Spinal cord (tissue), 10 donors: ENCODE data around the gene SEMA4A. TPM values are rescaled to one million over a fixed set of nuclear protein-coding genes. Genes with fewer than 3 reads are reported as not detected.

Source experiments
- DNase-seq, 6 donors: peaks; one replicate each; pipeline versions ENCODE4 v3.0.0 to v3.0.0-alpha.2; 2013 to 2015; ENCODE audit warnings: low spot score in 6 of 6, low read depth in 4 of 6
- H3K27ac ChIP-seq: one replicate; pipeline ENCODE4 v1.5.1; 2013; ENCODE audit warnings: low read depth, low read length, control low read depth
- H3K27me3 ChIP-seq: one replicate; pipeline ENCODE4 v1.6.1; 2013; ENCODE audit warnings: low read length; ENCODE audit not compliant: control insufficient read depth, insufficient read depth
- H3K36me3 ChIP-seq: one replicate; pipeline ENCODE4 v1.6.1; 2013; ENCODE audit warnings: low read length; ENCODE audit not compliant: control insufficient read depth, insufficient read depth
- H3K4me1 ChIP-seq: one replicate; pipeline ENCODE4 v1.6.1; 2013; ENCODE audit warnings: low read length; ENCODE audit not compliant: control insufficient read depth, insufficient read depth
- H3K4me3 ChIP-seq: one replicate; pipeline ENCODE4 v1.5.1; 2013; ENCODE audit warnings: low read depth, low read length, control low read depth
- H3K9me3 ChIP-seq: one replicate; pipeline ENCODE4 v1.6.1; 2013; ENCODE audit warnings: low read length; ENCODE audit not compliant: control insufficient read depth, insufficient read depth
- WGBS: methylation state at CpG from one replicate; pipeline ENCODE4 v1.1.5; 2013; ENCODE audit warnings: missing lambda C conversion rate; ENCODE audit not compliant: insufficient coverage; 5-methylcytosine and 5-hydroxymethylcytosine counted together
- polyA plus RNA-seq, 2 donors: library from polyadenylated mRNA; unstranded; fragments of 120-200 nt; gene quantifications; one replicate each; pipeline ENCODE4 v1.2.1, GENCODE V29; 2013; ENCODE audit not compliant: insufficient read length in 2 of 2
- total RNA-seq, 2 donors: library from RNA; depleted of rRNA in 1 of 2; stranded (reverse); fragments of 120-200 nt in 1 of 2; fragments of >200 nt in 1 of 2; gene quantifications; one replicate each; pipeline versions ENCODE4 v1.2.3 to v1.2.4, GENCODE V29; 2013 to 2014
- donor health status: healthy.

Gene SEMA4A
- total and polyA plus RNA-seq, 4 donors, result 8.2 to 42.0 (median 24.0) TPM

GRCh38 chr1:156146020-156146768 lies 7.2 kb upstream of the SEMA4A start:
- Histone ChIP-seq H3K4me1 (peaks cover 59% of the 10 kb centered on the region), H3K27ac (peak overlapping the region; percentile 79), H3K9me3 (no peaks in the 10 kb centered on the region), H3K36me3 (peaks cover 3% of the 10 kb centered on the region), H3K27me3 (peaks cover 10% of the 10 kb centered on the region), H3K4me3 (peak overlapping the region; percentile 6)
- DNase-seq, result peak in 2 of 6 donors; percentile 88 to 91
- 7% methylated on average over 8 of the region's 13 CpGs for WGBS

DNA sequence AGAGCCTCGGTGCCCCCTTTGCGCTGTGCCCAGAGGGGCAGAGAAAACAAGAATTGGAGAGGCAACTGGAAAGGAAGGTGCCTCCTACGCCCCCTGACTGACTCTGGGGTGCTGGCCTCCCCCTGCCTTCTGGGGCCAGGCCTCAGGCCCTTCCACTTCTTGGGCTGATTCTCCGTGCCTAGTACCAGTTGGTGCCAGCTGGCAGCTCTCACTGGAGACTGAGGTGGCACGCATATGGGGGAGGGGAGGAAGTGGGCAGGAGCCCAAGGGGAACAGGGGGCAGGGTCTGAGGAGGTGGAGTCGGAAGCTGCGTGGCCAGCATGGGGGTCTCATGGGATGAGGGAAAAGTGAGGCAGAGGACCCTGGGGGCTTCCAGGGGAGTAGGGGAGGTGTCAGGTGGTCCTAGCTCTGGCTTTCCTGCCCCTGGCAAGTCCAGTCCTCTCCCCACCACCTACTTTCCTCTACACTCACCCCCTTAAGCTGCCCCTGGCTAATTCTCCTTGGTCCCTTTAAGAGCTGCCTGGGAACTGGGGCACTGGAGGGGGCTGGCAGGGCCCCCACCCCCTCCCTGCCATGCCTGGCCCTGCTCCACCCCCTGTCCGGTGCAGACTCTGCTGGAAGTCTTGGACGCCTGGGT lies 6.5 kb upstream of the SEMA4A start:
- Histone ChIP-seq H3K9me3 (no peaks in the 10 kb centered on the region), H3K4me3 (peak overlapping the region; percentile 6), H3K4me1 (peaks cover 56% of the 10 kb centered on the region), H3K27me3 (peaks cover 10% of the 10 kb centered on the region), H3K27ac (peak overlapping the region; percentile 79), H3K36me3 (no peaks in the 10 kb centered on the region)
- 13% methylated on average over 5 of the region's 9 CpGs for WGBS
- DNase-seq, result peak in 2 of 6 donors; percentile 80 to 87

- Histone ChIP-seq H3K27ac (no peak overlapping the region), H3K36me3 (no peaks in the 10 kb centered on the region), H3K9me3 (no peaks in the 10 kb centered on the region), H3K27me3 (peaks cover 10% of the 10 kb centered on the region), H3K4me1 (peaks cover 61% of the 10 kb centered on the region), H3K4me3 (no peak overlapping the region)
- no CpG with 5 or more reads among the region's 6 CpGs for WGBS
- no peak for DNase-seq
Observed at GRCh38 chr1:156148216-156148615, 5.2 kb upstream of the SEMA4A start.

- peaks cover 10% of the 10 kb centered on the region for H3K27me3 ChIP-seq
- H3K9me3 ChIP-seq, result no peaks in the 10 kb centered on the region
- peaks cover 61% of the 10 kb centered on the region for H3K4me1 ChIP-seq
- no peak overlapping the region for H3K27ac ChIP-seq
- peaks cover 10% of the 10 kb centered on the region for H3K36me3 ChIP-seq
- peak overlapping the region; percentile 0 for H3K4me3 ChIP-seq
- DNase-seq, result peak in 2 of 6 donors; percentile 82 to 95
- WGBS, result 7% methylated on average over 14 of the region's 20 CpGs
Observed at GRCh38 chr1:156149374-156150332, 3.7 kb upstream of the SEMA4A start.

- H3K27ac ChIP-seq, result no peak overlapping the region
Observed at GRCh38 chr1:156150333-156151011, 2.9 kb upstream of the SEMA4A start.

DNA sequence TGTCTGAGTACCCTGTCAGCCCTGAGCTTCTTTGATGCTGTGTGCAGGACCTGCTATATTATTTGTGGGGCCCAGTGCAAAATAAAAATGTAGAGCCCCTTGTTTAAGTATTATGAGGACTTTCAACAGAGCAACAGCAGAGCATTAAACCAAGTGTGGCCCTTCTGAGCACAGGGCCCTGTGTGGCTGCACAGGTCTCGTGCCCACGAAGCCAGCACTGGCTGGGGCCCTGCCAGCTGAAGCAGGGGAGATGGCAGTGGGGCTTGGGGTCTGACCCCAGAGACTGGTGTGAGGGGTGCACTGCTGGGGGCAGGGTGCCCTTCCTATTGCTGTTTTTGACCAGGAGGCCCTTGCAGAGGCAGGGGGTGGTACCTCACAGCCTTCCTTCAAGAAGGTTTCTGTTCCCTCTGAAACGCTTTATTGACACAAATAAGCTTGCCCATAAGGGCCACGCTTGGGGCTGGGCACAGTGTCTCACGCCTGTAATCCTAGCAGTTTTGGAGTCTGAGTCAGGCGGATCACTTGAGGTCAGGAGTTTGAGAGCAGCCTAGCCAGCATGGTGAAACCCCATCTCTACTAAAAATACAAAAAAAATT lies 2.2 kb upstream of the SEMA4A start:
- no peak for DNase-seq
- Histone ChIP-seq H3K27me3 (peaks cover 10% of the 10 kb centered on the region), H3K4me1 (peaks cover 56% of the 10 kb centered on the region), H3K36me3 (peaks cover 23% of the 10 kb centered on the region), H3K4me3 (peak overlapping the region; percentile 9), H3K27ac (no peak overlapping the region), H3K9me3 (no peaks in the 10 kb centered on the region)
- WGBS, result 57% methylated on average over 3 of the region's 6 CpGs

More at GRCh38 chr1:156150333-156151011, 2.9 kb upstream of the SEMA4A start:
- H3K27me3 ChIP-seq, result peaks cover 10% of the 10 kb centered on the region
- H3K36me3 ChIP-seq, result peaks cover 18% of the 10 kb centered on the region
- 0% methylated on average over 2 of the region's 10 CpGs for WGBS
- DNase-seq, result peak in 1 of 6 donors; percentile 76
- H3K4me3 ChIP-seq, result peak overlapping the region; percentile 9
- H3K9me3 ChIP-seq, result no peaks in the 10 kb centered on the region
- H3K4me1 ChIP-seq, result peaks cover 61% of the 10 kb centered on the region

DNA sequence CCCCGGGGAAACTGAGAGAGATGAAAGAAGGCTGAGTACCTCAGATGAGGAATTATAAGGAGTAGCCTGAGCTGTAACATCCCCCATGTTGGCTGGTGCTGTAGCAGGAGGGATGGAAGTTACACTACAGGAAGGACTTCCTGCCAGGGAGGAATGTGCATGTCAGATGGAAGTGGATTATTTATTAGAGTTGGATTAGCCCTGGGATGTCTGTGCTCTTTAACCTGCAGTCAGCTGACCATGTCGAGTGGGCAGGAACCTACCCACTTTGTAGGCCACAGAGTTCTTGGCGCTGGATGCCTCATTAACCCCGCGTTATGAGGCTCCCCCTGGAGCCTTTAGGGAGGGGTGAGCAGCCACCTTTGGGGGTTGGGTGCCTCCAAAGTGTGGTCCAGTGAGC lies 757 bp upstream of the SEMA4A start:
- WGBS, result 66% methylated on average over 5 of the region's 5 CpGs
- no peak for DNase-seq
- Histone ChIP-seq H3K4me1 (peaks cover 41% of the 10 kb centered on the region), H3K9me3 (no peaks in the 10 kb centered on the region), H3K27me3 (peaks cover 10% of the 10 kb centered on the region), H3K27ac (no peak overlapping the region), H3K4me3 (no peak overlapping the region), H3K36me3 (peaks cover 27% of the 10 kb centered on the region)

GRCh38 chr1:156154317-156154749 lies 948 bp downstream of the SEMA4A start:
- Histone ChIP-seq H3K27ac (no peak overlapping the region), H3K27me3 (peaks cover 10% of the 10 kb centered on the region), H3K4me1 (peaks cover 27% of the 10 kb centered on the region), H3K9me3 (no peaks in the 10 kb centered on the region), H3K36me3 (peaks cover 41% of the 10 kb centered on the region), H3K4me3 (no peak overlapping the region)
- WGBS, result 69% methylated on average over 9 of the region's 11 CpGs
- DNase-seq, result no peak
